Measurements from ENCODE around the gene SYNGR4.
A peak's percentile ranks its signal among the peaks of the same experiment; 100 is the strongest.

The SYNGR4 gene

DNA sequence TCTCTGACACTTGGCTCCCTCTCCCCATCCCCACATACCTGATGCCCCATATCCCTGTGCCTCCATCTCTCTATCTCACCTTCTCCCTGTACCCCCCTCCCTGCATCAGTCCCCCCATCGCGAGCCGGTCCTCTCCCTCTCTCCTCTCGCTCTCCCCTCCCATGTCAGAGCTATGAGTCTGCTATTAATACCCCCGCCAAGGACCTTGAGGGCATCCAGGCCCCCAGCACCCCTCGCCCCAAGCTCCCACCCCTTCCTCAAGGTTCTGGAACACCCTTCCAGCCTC, 30.9 kb downstream of the SYNGR4 start:
- H3K4me3 ChIP-seq (ENCODE audit: control insufficient read depth, low read depth, low read length) = no peak overlapping the region; the same call in 1 of the 2 replicates
- TF ChIP-seq, protein P1, sequence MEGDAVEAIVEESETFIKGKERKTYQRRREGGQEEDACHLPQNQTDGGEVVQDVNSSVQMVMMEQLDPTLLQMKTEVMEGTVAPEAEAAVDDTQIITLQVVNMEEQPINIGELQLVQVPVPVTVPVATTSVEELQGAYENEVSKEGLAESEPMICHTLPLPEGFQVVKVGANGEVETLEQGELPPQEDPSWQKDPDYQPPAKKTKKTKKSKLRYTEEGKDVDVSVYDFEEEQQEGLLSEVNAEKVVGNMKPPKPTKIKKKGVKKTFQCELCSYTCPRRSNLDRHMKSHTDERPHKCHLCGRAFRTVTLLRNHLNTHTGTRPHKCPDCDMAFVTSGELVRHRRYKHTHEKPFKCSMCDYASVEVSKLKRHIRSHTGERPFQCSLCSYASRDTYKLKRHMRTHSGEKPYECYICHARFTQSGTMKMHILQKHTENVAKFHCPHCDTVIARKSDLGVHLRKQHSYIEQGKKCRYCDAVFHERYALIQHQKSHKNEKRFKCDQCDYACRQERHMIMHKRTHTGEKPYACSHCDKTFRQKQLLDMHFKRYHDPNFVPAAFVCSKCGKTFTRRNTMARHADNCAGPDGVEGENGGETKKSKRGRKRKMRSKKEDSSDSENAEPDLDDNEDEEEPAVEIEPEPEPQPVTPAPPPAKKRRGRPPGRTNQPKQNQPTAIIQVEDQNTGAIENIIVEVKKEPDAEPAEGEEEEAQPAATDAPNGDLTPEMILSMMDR (IDR thresholded peaks at IDR 0.05; ENCODE audit: control insufficient read depth, insufficient read depth, low read depth, low read length, missing control alignments) = no peak
- DNase-seq (ENCODE audit: low read depth) = no peak

DNA sequence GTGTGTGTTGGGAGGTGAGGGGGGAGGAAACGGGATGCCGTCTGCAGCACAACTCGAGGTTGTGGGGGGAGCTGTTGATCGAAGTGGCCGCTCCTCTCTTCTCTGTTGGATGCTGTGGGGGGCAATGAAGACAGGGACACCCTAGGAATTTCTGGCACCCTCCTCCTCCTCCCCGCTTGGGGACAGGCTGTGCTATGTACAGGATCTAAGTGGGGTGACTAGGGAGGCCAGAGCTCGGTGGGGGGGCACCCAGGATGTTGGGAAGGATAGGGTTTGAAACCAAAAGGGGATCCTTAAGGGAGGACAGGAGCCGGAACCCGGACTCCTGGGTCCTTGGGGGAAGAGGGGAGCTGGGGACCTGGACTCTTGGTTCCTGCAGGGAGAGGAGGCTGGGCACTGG, 31.3 kb downstream of the SYNGR4 start:
- no peak overlapping the region for H3K4me3 ChIP-seq (ENCODE audit: control insufficient read depth, low read depth, low read length)
- no peak for DNase-seq (ENCODE audit: low read depth)
- TF ChIP-seq, protein P1 (IDR thresholded peaks at IDR 0.05; ENCODE audit: control insufficient read depth, insufficient read depth, low read depth, low read length, missing control alignments) = no peak

DNA sequence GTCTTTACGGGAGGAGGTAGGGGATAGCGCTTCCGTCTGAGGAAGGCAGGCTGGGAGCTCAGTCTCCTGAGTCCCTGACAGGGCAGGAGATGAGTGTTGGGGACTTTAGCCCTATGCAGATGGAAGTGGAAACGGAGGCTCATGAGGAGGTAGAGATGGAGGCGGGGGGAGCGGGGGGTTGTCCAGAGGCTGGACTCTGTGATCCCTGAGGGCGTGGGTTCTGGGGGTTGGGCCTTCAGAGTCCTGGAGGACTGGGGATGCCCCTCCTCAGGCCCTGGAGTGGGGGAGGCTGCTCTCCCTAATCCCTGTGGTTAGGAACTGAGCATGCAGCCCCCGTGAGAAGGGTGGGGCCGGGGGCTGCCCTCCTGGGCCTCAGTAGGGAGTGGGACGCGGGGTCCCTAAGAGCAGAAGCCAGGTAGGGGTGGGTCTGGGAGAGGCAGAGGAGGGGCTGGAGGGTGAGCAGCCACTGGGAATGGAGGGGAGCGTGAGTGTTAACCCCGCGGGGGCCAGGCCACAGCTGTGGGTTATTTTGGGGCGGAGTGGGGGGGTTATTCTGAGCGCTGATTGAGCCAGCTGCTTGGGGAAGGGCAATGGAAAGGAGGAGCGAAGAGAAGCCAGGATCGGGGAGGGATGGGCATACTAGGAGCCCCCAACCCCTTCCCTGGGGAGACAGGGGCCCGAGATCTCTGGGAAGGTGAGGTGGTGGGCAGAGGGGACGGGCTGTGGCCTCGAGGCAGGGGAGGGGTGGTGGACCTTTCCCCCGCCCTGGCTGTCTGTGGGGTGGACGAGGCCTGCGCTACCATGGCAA, 32.1 kb downstream of the SYNGR4 start:
- no peak for DNase-seq (ENCODE audit: low read depth)
- TF ChIP-seq, protein P1 (IDR thresholded peaks at IDR 0.05; ENCODE audit: control insufficient read depth, insufficient read depth, low read depth, low read length, missing control alignments) = no peak
- no peak overlapping the region for H3K4me3 ChIP-seq (ENCODE audit: control insufficient read depth, low read depth, low read length)

DNA sequence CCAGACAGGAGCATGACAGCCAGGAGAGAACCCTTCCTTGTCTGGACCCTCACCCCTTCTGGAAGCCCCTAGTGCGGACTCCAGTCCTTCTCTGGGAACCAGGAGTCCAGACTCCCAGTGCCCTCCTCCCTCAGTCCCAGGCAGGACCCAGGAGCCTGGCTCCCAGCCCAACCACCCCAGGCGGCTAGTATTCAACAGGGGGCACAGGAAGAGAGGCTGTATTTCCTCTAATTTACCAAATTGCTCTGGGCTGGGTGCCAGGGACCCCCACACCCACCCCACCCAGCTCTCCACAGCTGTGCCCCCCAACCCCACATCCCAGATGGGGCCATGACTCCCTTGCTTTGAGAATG, 32.6 kb downstream of the SYNGR4 start:
- TF ChIP-seq, protein P1 (IDR thresholded peaks at IDR 0.05; ENCODE audit: control insufficient read depth, insufficient read depth, low read depth, low read length, missing control alignments) = no peak
- no peak overlapping the region for H3K4me3 ChIP-seq (ENCODE audit: control insufficient read depth, low read depth, low read length)
- no peak for DNase-seq (ENCODE audit: low read depth)

DNA sequence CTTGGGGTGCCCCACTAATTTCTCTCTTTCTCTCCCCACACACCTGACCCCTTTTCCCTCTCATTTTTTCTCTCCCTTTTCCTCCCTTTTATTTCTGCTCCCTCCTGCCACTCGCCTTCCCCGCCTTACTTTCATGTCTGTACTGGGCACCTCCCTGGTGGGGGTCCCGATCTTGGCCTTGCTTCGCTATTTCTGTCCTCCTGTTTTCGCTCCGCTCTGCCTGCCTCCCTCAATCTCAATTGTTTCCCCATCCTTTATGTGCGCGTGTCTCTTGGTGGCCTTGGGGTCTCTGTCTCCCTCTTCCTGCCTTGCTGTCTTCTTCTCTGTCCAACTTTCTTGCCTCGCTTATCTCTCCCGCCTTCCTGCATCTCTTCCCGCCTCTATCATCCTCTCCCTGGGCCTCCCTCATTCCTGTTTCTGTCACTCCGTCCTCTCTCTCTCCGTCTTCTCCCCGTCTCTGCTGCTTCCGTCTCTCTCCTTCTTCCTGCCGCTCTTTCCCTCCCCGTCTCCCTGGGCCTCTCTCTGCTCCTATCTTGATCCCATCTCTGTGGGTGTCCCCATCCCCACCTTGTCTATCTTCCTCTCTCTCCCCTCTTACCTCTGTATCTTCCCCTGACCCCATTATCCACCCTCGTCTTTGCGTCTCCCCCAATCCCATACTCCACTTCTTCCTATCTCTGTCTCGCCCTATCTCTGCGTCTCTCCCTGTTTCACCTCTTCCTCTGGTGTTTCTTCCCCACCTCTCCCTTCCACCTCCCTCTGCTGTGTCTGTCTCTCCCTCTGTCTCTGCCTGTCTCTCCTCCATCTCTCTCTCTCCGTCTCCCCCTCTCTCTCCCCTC, 33.3 kb downstream of the SYNGR4 start:
- no peak for DNase-seq (ENCODE audit: low read depth)
- TF ChIP-seq, protein P1 (IDR thresholded peaks at IDR 0.05; ENCODE audit: control insufficient read depth, insufficient read depth, low read depth, low read length, missing control alignments) = no peak
- H3K4me3 ChIP-seq (ENCODE audit: control insufficient read depth, low read depth, low read length) = peak overlapping the region; percentile 50

DNA sequence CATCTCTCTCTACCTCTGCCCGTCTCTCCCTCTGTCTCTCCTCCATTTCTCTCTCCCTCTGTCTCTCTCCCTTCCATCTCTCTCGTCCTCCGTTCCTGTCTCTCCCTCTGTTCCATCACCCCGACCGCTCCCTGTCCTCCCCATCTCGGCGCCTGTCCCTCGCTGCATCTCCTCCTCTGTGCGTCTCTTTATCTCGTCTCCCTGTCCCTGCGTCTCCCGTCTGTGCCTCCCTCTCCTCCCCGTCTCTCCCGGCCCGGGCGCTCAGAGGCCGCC, 33.9 kb downstream of the SYNGR4 start:
- peak overlapping the region; percentile 50 for H3K4me3 ChIP-seq (ENCODE audit: control insufficient read depth, low read depth, low read length)
- TF ChIP-seq, protein P1 (IDR thresholded peaks at IDR 0.05; ENCODE audit: control insufficient read depth, insufficient read depth, low read depth, low read length, missing control alignments) = no peak
- no peak for DNase-seq (ENCODE audit: low read depth)

Measured in AG09309 (cell line).